Lung microvascular endothelial cell (primary cell): ENCODE results near the gene STAG3. TPM values are rescaled to one million over a fixed set of nuclear protein-coding genes. Genes with fewer than 3 reads are reported as not detected.
"Not testable (repeated sequence)": the region's sequence is repeated elsewhere in the genome, so short reads cannot be mapped to it uniquely, and the experiment has no call there.

ENCODE experiments used
- DNase-seq, 2 donors: peaks; one replicate each; pipeline versions ENCODE4 v3.0.0 to v3.0.0-alpha.2; 2010; ENCODE audit warnings: low read depth in 2 of 2
- total RNA-seq: library from RNA; depleted of rRNA; stranded (reverse); fragments of >200 nt; gene quantifications from 2 replicates; pipeline ENCODE4 v1.2.1, GENCODE V29; 2014

Gene STAG3
- total RNA-seq, 1 donor from 2014 or later, result 0.20 TPM

- no peak for DNase-seq
These were observed 5.9 kb upstream of the STAG3 start for GRCh38 chr7:100171840-100172239.

DNA sequence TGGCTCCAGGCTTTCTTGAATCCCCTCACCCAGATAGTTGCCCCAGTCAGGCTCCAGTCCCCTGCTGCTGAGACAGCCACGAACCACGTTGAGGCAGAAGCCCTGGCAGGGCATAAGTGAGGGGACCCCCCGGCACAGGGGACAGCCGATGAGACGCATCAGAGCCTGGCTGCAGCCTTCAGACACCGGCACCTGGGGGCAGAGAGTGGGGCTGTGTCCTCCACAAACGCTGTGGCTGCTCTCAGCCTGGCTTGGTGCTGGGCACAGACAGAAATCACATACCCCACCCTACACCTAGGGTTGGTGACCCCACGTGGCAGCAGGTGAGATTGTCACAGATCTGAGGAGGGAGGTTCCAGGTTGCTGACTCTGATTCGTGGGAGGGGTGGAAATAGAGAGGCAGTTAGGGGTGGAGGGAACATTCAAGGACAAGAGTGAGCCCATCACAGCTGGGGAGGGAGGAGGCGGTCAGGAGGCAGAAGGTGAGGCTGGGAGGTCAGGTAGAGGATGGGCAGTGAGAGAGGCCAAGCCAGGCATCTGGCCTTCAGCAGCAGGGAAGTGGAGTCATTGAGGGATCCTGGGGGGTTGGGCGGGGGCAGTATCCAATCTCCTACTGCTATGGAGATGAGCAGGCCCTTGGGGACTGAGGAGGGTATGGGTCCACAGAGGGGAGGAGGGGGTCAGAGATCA, 3.8 kb upstream of the STAG3 start:
- DNase-seq, result no peak

DNA sequence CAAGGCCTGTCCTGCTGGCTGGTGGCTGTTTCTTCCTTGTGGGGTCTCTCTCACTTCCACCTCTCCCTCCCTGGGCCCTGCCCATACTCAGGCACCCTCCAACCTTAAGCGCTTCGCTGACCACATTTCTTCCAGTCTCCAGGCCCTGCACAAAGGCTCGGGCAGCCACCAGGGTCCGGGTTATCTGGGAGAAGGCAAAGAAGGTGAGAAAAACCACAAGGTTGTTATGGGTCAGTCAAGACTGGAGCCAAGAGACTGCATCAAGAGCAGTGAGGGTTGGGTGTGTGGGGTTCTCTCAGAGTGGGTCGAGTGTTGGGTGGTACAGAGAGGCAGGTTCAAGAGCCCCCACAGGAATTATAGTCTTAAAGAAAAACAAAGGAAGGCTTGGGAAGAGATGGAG, 3.1 kb upstream of the STAG3 start:
- DNase-seq, result no peak

GRCh38 chr7:100175296-100175935, 2.3 kb upstream of the STAG3 start:
- no peak for DNase-seq

DNA sequence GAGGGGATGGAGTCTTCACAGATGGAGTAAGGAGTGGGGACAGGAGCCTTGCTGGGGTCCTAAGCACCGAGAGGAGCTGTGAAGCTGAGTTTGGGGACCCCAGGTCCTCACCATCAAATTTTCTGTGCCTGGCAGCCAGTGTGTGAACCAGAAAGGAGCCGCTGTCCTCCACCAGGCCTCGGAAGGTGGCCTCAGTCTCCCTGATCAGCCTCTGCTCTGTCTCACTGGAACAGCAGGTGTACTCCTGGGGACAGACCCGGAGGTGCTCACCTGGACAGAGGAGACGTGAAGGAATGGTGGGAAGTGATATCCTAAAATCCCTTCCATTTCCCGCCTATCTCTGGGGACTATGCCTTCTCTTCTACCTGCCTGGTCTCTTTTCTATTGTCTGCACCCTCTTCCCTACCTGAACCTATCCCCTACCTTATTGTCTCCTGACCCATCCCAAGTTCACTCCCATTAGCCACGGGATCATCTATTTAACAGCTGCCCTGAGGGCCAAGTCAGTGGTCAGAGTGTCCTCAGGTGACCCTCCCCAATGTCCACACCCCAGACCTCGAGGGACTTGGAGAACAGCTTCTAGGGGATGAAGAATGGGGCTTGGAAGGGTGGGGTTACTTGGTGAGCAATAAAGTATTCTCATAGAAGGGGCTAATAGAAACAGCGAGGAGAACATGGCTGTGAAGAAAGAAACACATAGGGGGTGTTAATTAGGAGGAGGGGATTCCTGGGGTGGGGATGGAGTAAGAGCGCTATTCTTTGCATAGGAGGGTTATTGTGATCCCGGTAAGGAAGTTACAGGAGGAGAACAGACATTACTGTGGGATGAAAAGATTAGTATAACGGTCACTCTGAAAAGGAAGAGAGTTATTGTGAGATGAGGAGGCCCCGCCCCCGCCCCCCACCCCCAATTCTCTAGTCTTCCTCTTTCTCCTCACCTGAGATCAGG, 1.3 kb upstream of the STAG3 start:
- no peak for DNase-seq

GRCh38 chr7:100180084-100180483, 2.4 kb downstream of the STAG3 start:
- not testable (repeated sequence) for DNase-seq

DNA sequence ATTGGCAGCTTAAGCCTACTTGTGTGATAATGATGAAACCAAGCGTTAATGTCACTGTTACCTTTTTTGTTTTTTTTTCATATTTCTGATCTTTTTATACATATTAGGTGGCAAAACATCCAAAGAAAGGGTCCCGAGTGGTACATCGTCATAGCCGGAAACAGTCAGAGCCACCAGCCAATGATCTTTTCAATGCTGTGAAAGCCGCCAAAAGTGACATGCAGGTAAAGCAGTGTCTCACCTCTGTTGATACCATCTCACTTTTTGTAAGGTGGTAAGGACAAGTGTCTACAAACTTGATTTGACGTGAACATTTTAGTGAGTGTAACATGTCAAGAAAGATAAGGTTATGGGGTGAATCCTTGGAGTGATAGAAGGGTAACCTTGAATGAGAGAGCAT, 4.9 kb downstream of the STAG3 start:
- DNase-seq, result not testable (repeated sequence)

DNA sequence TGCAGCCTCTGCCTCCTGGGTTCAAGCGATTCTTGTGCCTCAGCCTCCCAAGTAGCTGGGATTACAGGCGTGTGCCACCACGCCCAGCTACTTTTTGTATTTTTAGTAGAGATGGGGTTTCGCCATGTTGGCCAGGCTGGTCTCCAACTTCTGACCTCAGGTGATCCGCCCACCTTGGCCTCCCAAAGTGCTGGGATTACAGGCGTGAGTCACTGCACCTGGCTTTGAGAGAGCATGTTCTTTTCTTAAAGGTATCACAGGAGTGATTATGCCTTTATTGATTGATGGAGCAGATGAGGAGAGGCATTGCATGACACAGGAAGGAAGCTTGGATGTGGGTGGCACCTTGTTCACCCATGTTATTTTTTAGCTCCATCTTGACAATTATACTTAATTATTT, 5.4 kb downstream of the STAG3 start:
- DNase-seq, result not testable (repeated sequence)

- no peak for DNase-seq
These were observed 8.0 kb downstream of the STAG3 start for GRCh38 chr7:100185726-100186125.

GRCh38 chr7:100189061-100189460, 11.3 kb downstream of the STAG3 start:
- no peak for DNase-seq

DNA sequence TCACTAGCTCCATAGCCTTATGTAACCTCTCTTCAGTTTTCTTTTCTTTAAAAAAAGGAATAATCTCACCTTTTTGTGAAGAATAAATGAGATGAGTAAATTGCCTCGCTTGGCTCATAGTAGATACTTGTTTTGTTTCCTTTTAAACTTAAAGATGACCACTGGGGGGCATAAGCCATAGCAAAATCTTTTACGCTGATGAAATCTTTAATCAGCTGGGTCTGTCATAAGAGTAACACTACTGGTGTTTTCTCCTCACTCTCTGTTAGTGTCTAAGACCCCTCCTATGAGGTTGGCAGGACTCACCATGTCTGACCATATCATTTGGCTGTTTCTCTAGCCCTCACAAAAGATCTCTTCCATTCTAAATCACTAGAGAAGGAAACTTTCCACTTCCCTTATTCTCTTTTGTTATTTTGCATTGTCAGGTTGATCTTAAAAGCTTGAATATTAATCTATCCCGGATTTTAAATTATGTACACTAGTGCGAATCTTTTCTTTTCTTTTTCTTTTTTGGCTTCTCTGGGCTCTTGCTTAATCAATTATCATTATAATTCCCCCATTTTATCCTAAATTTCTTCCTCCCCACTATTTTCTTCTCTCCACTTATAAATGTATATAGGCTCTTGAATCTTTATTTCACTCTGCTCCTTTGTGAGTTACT, 12.5 kb downstream of the STAG3 start:
- DNase-seq, result peak; percentile 43 to 65

DNA sequence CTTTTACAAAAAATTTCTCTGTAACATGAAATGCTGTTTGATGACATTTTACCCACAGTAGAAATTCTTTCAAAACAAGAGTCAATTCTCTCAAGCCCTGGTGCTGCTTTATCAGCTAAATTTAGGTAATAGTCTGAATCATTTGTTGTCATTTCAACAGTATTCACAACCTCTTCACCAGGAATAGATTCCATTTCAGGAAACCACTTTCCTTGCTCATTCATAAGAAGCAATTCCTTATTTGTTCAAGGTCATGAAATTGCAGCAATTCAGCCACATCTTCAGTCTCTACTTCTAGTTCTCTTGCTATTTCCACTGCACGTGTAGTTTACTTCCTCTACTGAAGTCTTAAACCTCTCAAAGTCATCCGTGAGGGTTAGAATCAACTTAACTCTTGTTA, 14.1 kb downstream of the STAG3 start:
- DNase-seq, result peak in 1 of 2 donors; percentile 9

GRCh38 chr7:100192281-100192862, 14.7 kb downstream of the STAG3 start:
- not testable (repeated sequence) for DNase-seq

- DNase-seq, result no peak
These were observed 15.3 kb downstream of the STAG3 start for GRCh38 chr7:100192969-100193368.

GRCh38 chr7:100195222-100195621, 17.5 kb downstream of the STAG3 start:
- no peak for DNase-seq

DNA sequence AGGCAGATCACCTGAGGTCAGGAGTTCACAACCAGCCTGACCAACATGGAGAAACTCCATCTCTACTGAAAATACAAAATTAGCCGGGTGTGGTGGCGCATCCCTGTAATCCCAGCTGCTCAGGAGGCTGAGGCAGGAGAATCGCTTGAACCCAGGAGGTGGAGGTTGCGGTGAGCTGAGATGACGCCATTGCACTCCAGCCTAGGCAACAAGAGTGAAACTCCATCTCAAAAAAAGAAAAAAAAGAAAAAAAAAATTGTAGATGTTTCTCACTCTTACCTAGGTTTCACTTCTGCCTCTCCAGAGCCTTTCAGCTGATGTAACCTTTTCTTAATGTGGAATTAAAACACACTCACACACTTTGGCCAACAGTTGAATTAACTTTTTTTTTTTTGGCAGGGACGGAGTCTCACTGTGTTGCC, 18.2 kb downstream of the STAG3 start:
- DNase-seq, result not testable (repeated sequence)

DNA sequence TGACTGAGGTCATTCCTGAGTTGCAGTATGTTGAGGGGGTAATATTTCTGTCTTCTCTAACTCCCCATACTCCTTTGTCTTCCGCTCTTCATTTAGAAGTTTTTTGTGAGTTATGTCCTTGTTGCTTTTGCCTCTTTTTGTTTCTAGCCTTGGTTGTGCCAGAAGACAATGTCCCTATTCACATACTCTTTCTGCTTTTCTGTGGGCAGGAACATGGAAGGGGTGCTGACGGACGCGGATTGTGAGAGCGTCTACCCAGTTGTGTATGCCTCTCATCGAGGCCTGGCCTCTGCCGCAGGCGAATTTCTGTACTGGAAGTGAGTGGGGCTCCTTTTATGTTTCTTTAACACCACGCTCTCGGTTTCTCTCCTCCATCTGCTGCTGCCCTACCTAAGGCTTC, 20.5 kb downstream of the STAG3 start:
- no peak for DNase-seq

- DNase-seq, result no peak
These were observed 23.0 kb downstream of the STAG3 start for GRCh38 chr7:100200693-100201092.

DNA sequence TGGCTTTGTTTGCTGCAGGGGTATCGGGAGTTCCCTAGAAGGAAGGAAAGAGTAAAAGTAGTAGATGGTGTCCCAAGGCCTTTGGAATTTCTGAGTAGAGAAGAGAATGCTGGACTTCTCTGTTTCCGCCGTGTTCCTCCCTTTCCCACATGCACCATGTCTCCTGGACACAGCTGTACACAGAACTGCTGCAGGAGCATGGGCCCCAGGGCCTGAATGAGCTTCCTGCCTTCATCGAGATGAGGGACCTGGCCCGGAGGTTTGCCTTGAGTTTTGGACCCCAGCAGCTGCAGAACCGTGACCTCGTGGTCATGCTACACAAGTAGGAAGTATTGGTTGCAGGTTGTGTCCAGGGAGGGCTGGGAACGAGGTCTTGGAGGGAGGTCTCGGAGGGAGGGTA, 26.7 kb downstream of the STAG3 start:
- no peak for DNase-seq

DNA sequence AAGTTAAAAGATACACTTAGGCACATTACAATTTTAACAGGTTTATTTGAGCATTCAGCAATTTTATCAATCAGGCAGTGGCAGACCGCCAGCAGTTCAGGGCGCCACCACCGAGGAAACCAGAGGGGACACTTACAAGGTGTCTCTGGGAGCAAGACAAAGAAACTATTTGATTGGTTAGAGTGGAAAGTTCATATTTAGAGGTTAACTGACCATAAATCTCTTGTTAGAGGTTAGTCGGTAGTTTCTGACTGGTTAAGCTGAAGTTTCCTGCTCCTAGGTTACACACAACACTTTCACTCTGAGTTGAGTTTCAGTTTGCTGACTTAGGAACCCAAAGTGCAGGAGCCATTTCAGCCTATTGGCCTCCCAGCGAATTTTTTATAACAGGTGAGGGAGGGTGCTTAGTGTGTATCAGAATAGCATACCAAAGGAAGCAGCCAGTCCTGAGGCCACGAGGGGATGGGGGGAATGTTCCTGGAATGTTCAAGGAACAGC, 31.2 kb downstream of the STAG3 start:
- DNase-seq, result no peak

DNA sequence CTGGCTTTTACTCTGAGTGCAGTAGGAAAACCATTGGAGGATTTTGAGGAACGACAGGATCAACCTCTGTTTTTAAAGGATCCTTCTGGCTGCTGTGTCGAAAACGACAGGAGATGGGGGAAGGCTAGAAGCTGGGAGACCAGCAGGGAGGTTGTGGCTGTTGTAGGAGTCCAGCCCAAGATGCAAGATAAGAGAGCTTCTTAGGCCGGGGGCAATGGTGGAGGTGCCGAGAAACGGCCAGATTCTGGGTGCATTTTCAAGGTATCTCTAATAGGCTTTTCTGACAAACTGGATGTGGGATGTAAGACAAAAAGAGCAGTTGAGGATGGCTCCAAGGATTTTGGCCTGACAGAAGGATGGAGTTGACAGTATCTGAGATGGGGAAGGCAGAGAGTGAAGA, 31.8 kb downstream of the STAG3 start:
- DNase-seq, result no peak
